Body of pancreas (tissue), 4 donors: ENCODE results near the gene LETMD1.

ENCODE experiments used
- POLR2A ChIP-seq, 3 donors: fragments of 450-650 bp; IDR thresholded peaks; one replicate each; pipeline ENCODE4 v1.6.1; 2016; ENCODE audit warnings: antibody characterized with exemption in 3 of 3, mild to moderate bottlenecking in 2 of 3
- TF ChIP-seq, protein P1 (sequence below), 7 experiments: fragments of 450-650 bp in 4 of 7; fragments of 200-600 bp in 3 of 7; sonication (generic) in 3 of 7; IDR thresholded peaks; one replicate each; pipeline ENCODE4 v1.5.1; 2016 to 2019; ENCODE audit warnings: antibody characterized with exemption in 7 of 7

DNA sequence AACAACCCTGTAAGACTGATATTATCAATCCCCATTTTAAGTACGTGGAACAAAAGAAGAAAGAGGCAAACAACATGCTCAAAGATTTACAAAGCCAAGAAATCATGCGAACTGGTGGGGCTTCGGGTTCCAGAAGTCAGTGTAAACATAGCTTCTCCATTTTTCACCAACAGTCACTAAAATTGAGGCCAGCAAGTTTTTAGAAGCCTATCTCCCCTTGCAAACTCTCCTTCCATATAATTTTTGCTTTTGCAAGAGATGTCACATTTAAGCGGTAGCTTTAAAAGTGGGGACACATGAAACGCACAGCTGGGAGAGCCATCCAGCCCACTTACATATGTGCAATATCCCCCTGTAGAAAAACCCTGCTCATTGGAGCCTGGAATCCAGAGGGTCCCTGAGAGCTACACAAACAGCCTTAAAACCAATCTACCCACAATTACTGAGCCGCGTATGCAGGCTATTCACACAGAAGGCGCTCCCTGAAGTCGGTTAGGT is 22.7 kb upstream of the LETMD1 start:
- TF ChIP-seq, protein P1, sequence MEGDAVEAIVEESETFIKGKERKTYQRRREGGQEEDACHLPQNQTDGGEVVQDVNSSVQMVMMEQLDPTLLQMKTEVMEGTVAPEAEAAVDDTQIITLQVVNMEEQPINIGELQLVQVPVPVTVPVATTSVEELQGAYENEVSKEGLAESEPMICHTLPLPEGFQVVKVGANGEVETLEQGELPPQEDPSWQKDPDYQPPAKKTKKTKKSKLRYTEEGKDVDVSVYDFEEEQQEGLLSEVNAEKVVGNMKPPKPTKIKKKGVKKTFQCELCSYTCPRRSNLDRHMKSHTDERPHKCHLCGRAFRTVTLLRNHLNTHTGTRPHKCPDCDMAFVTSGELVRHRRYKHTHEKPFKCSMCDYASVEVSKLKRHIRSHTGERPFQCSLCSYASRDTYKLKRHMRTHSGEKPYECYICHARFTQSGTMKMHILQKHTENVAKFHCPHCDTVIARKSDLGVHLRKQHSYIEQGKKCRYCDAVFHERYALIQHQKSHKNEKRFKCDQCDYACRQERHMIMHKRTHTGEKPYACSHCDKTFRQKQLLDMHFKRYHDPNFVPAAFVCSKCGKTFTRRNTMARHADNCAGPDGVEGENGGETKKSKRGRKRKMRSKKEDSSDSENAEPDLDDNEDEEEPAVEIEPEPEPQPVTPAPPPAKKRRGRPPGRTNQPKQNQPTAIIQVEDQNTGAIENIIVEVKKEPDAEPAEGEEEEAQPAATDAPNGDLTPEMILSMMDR (IDR thresholded peaks at IDR 0.05) = no peak
- TF ChIP-seq POLR2A (IDR thresholded peaks at IDR 0.05) = no peak
